Testis (tissue), 3 donors: ENCODE results near the gene ADRB2. TPM values are rescaled to one million over a fixed set of nuclear protein-coding genes. Genes with fewer than 3 reads are reported as not detected.

Source experiments
- DNase-seq: peaks from one replicate; pipeline ENCODE4 v3.0.0-alpha.2; 2019
- H3K27ac ChIP-seq, 2 donors: fragments of 200-600 bp; sonication (generic); one replicate each; pipeline ENCODE4 v1.5.1; 2019
- H3K27me3 ChIP-seq: fragments of 200-600 bp; sonication (generic); one replicate; pipeline ENCODE4 v1.5.1; 2019
- H3K36me3 ChIP-seq: fragments of 200-600 bp; sonication (generic); one replicate; pipeline ENCODE4 v1.5.1; 2017; ENCODE audit warnings: low read depth; ENCODE audit errors: missing control alignments
- H3K4me1 ChIP-seq: fragments of 200-600 bp; sonication (generic); one replicate; pipeline ENCODE4 v1.5.1; 2019
- H3K4me3 ChIP-seq, 2 donors: fragments of 200-600 bp; sonication (generic); one replicate each; pipeline ENCODE4 v1.5.1; 2017 to 2019
- H3K9me3 ChIP-seq: fragments of 200-600 bp; sonication (generic); one replicate; pipeline ENCODE4 v1.5.1; 2017
- CTCF ChIP-seq, 3 experiments: fragments of 450-650 bp in 2 of 3; fragments of 200-600 bp in 1 of 3; sonication (generic) in 1 of 3; IDR thresholded peaks; one replicate each; pipeline ENCODE4 v1.5.1; 2016 to 2019; ENCODE audit warnings: antibody characterized with exemption in 3 of 3, mild to moderate bottlenecking in 2 of 3, moderate library complexity in 1 of 3
- POLR2A ChIP-seq: fragments of 450-650 bp; IDR thresholded peaks from one replicate; pipeline ENCODE4 v1.6.1; 2017; ENCODE audit warnings: antibody characterized with exemption, mild to moderate bottlenecking, moderate library complexity
- WGBS, 2 donors: methylation state at CpG; one replicate each; pipeline ENCODE4 v1.1.5; 2018; 5-methylcytosine and 5-hydroxymethylcytosine counted together
- intact Hi-C: fragments of 100-400 bp; cut with DNase I; formaldehyde crosslinking; loops from one replicate; pipeline ENCODE4 v1.15.1; 2023; ENCODE audit warnings: low total_unique reads
- polyA plus RNA-seq: library from polyadenylated mRNA; stranded (reverse); fragments of 350-450 nt; fragmentation: Illumina TruSeq; extraction: RNeasy Lipid Tissue Mini Kit (QIAGEN cat#74804); gene quantifications from one replicate; pipeline ENCODE4 v1.2.3, GENCODE V29; 2014; ENCODE audit warnings: low read depth, low replicate concordance; ENCODE audit not compliant: insufficient read depth
- total RNA-seq, 2 donors: library from RNA; depleted of rRNA; stranded (reverse); fragments of >200 nt; gene quantifications; one replicate each; pipeline ENCODE4 v1.2.3, GENCODE V29; 2016

ADRB2 gene
- total and polyA plus RNA-seq, 3 donors from 2014 or later: 0.76 to 0.93 (median 0.79) TPM

- TF ChIP-seq POLR2A (no peak), CTCF (IDR thresholded peaks at IDR 0.05) (no peak)
- no peaks in the 10 kb centered on the region for H3K36me3 ChIP-seq
- intact Hi-C loops: no loop called here
- no peak overlapping the region for H3K4me3 ChIP-seq
- DNase-seq: no peak
- no peaks in the 10 kb centered on the region for H3K9me3 ChIP-seq
- H3K4me1 ChIP-seq: peaks cover 6% of the 10 kb centered on the region
- H3K27ac ChIP-seq: no peak overlapping the region
- H3K27me3 ChIP-seq: no peaks in the 10 kb centered on the region
- WGBS, 2 donors: 65% methylated on average over 6 of the region's 6 CpGs
Observed at GRCh38 chr5:148828511-148829247, 2.3 kb downstream of the ADRB2 start.

GRCh38 chr5:148829248-148829594 is 2.8 kb downstream of the ADRB2 start:
- intact Hi-C loops: no loop called here
- Histone ChIP-seq H3K27me3 (no peaks in the 10 kb centered on the region), H3K4me1 (peaks cover 6% of the 10 kb centered on the region), H3K36me3 (no peaks in the 10 kb centered on the region), H3K9me3 (no peaks in the 10 kb centered on the region), H3K27ac (no peak overlapping the region), H3K4me3 (no peak overlapping the region)
- WGBS, 2 donors: 92 to 98% methylated on average over 3 of the region's 3 CpGs
- no peak for DNase-seq
- no peak for TF ChIP-seq POLR2A
- TF ChIP-seq CTCF (IDR thresholded peaks at IDR 0.05): no peak

GRCh38 chr5:148829734-148830133 is 3.3 kb downstream of the ADRB2 start:
- no peak overlapping the region for H3K4me3 ChIP-seq
- H3K27me3 ChIP-seq: no peaks in the 10 kb centered on the region
- no peak overlapping the region for H3K27ac ChIP-seq
- TF ChIP-seq POLR2A: no peak
- no peak for TF ChIP-seq CTCF (IDR thresholded peaks at IDR 0.05)
- WGBS, 2 donors: 75 to 78% methylated on average over 5 of the region's 5 CpGs
- no peaks in the 10 kb centered on the region for H3K9me3 ChIP-seq
- peaks cover 6% of the 10 kb centered on the region for H3K4me1 ChIP-seq
- DNase-seq: no peak
- intact Hi-C loops: no loop called here
- H3K36me3 ChIP-seq: no peaks in the 10 kb centered on the region

- no peaks in the 10 kb centered on the region for H3K9me3 ChIP-seq
- H3K27ac ChIP-seq: no peak overlapping the region
- DNase-seq: no peak
- intact Hi-C loops: no loop called here
- H3K4me3 ChIP-seq: no peak overlapping the region
- 78 to 85% methylated on average over 2 of the region's 2 CpGs for WGBS, 2 donors
- no peaks in the 10 kb centered on the region for H3K36me3 ChIP-seq
- TF ChIP-seq POLR2A: no peak
- TF ChIP-seq CTCF (IDR thresholded peaks at IDR 0.05): no peak
- no peaks in the 10 kb centered on the region for H3K27me3 ChIP-seq
- H3K4me1 ChIP-seq: peaks cover 6% of the 10 kb centered on the region
Observed at GRCh38 chr5:148830211-148830610, 3.8 kb downstream of the ADRB2 start.
